WTC11 (cell line): Measurements from ENCODE around the gene ZER1.

ENCODE experiments used
- ZNF138 ChIP-seq: sonication (generic); formaldehyde crosslinking; conservative IDR thresholded peaks from 2 replicates; pipeline ENCODE4 v1.8.1; 2022; ENCODE audit warnings: mild to moderate bottlenecking, moderate library complexity, missing genetic modification reagents
- TF ChIP-seq, protein P1 (sequence below): fragments of 200-600 bp; IDR thresholded peaks from 2 replicates; pipeline ENCODE4 v1.8.0; 2022; ENCODE audit warnings: antibody characterized with exemption

GRCh38 chr9:128818839-128819715 lies 47.4 kb upstream of the ZER1 start:
- TF ChIP-seq, protein P1, sequence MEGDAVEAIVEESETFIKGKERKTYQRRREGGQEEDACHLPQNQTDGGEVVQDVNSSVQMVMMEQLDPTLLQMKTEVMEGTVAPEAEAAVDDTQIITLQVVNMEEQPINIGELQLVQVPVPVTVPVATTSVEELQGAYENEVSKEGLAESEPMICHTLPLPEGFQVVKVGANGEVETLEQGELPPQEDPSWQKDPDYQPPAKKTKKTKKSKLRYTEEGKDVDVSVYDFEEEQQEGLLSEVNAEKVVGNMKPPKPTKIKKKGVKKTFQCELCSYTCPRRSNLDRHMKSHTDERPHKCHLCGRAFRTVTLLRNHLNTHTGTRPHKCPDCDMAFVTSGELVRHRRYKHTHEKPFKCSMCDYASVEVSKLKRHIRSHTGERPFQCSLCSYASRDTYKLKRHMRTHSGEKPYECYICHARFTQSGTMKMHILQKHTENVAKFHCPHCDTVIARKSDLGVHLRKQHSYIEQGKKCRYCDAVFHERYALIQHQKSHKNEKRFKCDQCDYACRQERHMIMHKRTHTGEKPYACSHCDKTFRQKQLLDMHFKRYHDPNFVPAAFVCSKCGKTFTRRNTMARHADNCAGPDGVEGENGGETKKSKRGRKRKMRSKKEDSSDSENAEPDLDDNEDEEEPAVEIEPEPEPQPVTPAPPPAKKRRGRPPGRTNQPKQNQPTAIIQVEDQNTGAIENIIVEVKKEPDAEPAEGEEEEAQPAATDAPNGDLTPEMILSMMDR, result no peak
- TF ChIP-seq ZNF138 (CRISPR knock-in tag), result no peak
